ENCODE data around the gene PLEKHA8.
"Not testable (repeated sequence)": the region's sequence is repeated elsewhere in the genome, so short reads cannot be mapped to it uniquely, and the experiment has no call there.

The PLEKHA8 gene

DNA sequence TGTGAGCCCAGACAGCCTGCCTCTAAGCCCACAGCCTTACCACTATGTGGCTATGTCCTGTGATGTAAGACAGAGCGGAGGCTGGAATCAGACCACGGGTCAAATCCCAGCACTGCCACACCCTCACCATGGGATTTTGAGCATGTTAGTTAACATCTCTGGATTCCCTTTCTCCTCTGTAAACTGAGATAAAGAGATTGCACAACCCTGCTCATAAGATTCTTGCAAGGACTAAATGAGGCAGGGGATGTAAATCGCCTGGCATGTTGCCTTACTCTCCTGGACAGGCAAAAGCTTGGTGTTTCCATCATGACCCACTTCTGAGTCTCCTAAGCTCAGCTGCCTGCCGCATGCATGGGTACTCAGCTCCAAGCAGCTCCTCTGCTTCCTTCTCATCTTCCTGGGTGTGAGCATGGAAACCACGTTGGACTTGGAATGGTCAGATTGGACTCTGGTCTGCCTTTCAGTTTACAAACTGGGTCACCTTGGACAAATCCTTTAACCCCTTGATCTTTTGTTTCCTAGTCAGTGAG lies 65.3 kb downstream of the PLEKHA8 start:
- Mint-ChIP-seq H3K27ac (no peak overlapping the region), H3K27me3 (ENCODE audit: low read depth, poor library complexity) (no peaks in the 10 kb centered on the region), H3K9me3 (peaks cover 40% of the 10 kb centered on the region), H3K36me3 (ENCODE audit: low read depth) (peaks cover 74% of the 10 kb centered on the region), H3K4me1 (no peaks in the 10 kb centered on the region), H3K4me3 (no peak overlapping the region)
- TF ChIP-seq CTCF (IDR thresholded peaks at IDR 0.05) = no peak
- DNase-seq = no peak

DNA sequence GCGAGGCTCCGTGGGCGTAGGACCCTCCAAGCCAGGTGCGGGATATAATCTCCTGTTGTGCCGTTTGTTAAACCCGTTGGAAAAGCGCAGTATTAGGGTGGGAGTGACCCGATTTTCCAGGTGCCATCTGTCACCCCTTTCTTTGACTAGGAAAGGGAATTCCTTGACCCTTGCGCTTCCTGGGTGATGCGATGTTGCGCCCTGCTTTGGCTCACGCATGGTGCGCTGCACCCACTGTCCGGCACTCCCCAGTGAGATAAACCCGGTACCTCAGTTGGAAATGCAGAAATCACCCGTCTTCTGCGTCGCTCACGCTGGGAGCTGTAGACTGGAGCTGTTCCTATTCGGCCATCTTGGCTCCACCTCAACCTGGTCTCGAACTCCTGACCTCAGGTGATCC lies 70.4 kb downstream of the PLEKHA8 start:
- H3K27ac Mint-ChIP-seq; H3K4me1 Mint-ChIP-seq; H3K27me3 Mint-ChIP-seq (ENCODE audit: low read depth, poor library complexity); DNase-seq; H3K4me3 Mint-ChIP-seq: not testable (repeated sequence)
- H3K9me3 Mint-ChIP-seq = peaks cover 68% of the 10 kb centered on the region
- peaks cover 97% of the 10 kb centered on the region for H3K36me3 Mint-ChIP-seq (ENCODE audit: low read depth)

DNA sequence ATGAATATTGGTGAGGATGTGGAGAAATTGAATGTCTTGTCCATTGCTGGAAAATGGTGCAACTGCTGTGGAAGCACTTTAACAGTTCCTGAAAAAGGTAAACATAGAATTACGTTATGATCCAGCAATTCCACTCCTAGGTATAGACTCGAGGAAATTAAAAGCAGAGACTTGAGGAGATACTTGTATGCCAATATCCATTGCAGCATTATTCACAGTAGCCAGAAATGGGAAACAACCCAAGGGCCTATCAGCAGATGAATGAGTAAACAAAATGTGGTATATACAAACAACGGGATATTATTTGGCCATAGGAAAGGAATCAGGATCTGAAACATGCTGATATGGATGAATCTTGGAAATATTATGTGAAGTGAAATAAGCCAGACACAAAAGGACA lies 74.1 kb downstream of the PLEKHA8 start:
- no peak for TF ChIP-seq CTCF (IDR thresholded peaks at IDR 0.05)
- Mint-ChIP-seq H3K4me1 (no peaks in the 10 kb centered on the region), H3K9me3 (peaks cover 39% of the 10 kb centered on the region), H3K4me3 (no peak overlapping the region), H3K36me3 (ENCODE audit: low read depth) (peaks cover 63% of the 10 kb centered on the region), H3K27ac (no peak overlapping the region), H3K27me3 (ENCODE audit: low read depth, poor library complexity) (peaks cover 5% of the 10 kb centered on the region)
- DNase-seq = no peak

DNA sequence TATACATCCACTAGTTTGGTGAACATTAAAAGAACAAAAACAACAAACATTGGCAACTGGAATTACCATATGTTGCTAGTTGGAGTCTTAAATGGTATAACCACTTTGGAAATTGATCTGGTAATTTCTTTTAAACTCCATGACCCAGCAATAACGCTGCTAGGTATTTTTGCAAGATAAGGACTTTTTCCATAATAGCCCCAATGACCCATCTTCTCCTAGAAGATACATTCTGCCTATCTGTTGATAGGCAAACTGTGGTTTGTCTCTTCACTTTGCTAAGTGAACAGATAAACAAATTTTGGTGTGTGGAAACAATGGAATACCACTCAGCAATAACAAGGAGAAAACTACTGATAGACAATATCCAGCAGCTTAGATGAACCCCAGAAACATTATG lies 75.9 kb downstream of the PLEKHA8 start:
- Mint-ChIP-seq H3K27me3 (ENCODE audit: low read depth, poor library complexity) (peaks cover 5% of the 10 kb centered on the region), H3K9me3 (peaks cover 30% of the 10 kb centered on the region), H3K4me3 (no peak overlapping the region), H3K27ac (no peak overlapping the region), H3K4me1 (no peaks in the 10 kb centered on the region), H3K36me3 (ENCODE audit: low read depth) (peaks cover 52% of the 10 kb centered on the region)
- DNase-seq = no peak
- no peak for TF ChIP-seq CTCF (IDR thresholded peaks at IDR 0.05)

DNA sequence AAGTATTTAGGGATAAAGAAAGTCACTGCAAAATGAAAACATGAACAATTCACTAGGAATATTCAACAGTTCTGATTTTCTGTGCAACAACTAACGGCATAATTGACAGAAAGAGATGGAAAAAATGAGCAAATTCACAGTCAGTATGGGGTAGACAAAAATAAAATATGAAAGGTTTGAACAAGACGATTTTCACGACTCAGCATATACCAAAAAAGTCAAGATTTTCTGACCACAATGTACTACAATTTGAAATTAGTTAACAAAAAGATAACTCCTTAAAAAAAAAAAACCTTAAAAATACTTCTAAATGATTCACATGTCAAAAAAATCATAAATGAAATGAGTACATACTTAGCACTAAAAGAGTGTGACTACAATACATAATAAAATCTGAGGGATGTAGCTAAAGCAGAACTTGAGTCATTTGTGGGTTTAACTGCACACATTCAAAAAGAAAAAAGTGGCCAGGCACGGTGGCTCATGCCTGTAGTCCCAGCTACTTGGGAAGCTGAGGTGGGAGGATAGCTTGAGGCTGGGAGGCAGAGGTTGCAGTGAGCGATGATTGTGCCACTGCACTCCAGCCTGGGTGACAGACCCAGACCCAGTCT lies 84.0 kb downstream of the PLEKHA8 start:
- H3K9me3 Mint-ChIP-seq = peaks cover 60% of the 10 kb centered on the region
- no peaks in the 10 kb centered on the region for H3K27me3 Mint-ChIP-seq (ENCODE audit: low read depth, poor library complexity)
- no peak overlapping the region for H3K27ac Mint-ChIP-seq
- no peak overlapping the region for H3K4me3 Mint-ChIP-seq
- peaks cover 61% of the 10 kb centered on the region for H3K36me3 Mint-ChIP-seq (ENCODE audit: low read depth)
- no peaks in the 10 kb centered on the region for H3K4me1 Mint-ChIP-seq
- no peak for DNase-seq
- TF ChIP-seq CTCF (IDR thresholded peaks at IDR 0.05) = no peak

GRCh38 chr7:30113144-30113543 lies 84.9 kb downstream of the PLEKHA8 start:
- H3K27ac Mint-ChIP-seq = no peak overlapping the region

More at GRCh38 chr7:30113144-30113543, 84.9 kb downstream of the PLEKHA8 start:
- Mint-ChIP-seq H3K27me3 (ENCODE audit: low read depth, poor library complexity) (no peaks in the 10 kb centered on the region), H3K4me1 (no peaks in the 10 kb centered on the region), H3K4me3 (no peak overlapping the region), H3K9me3 (peaks cover 60% of the 10 kb centered on the region), H3K36me3 (ENCODE audit: low read depth) (peaks cover 65% of the 10 kb centered on the region)
- TF ChIP-seq CTCF (IDR thresholded peaks at IDR 0.05) = no peak
- no peak for DNase-seq

All from nephron progenitor cell (in vitro differentiated cells).